VCaP (cell line): ENCODE data around the gene TUBB1.

Source experiments
- H3K27ac ChIP-seq: fragments of 450-650 bp; 2 replicates; pipeline ENCODE4 v1.5.1; 2017
- CTCF ChIP-seq: fragments of 450-650 bp; conservative IDR thresholded peaks from 2 replicates; pipeline ENCODE4 v1.5.1; 2017; ENCODE audit warnings: mild to moderate bottlenecking, moderate library complexity

The TUBB1 gene

GRCh38 chr20:59032713-59033059 lies 13.5 kb downstream of the TUBB1 start:
- TF ChIP-seq CTCF = no peak; the same call in 1 of the 2 replicates

GRCh38 chr20:59033093-59033492 lies 13.9 kb downstream of the TUBB1 start:
- H3K27ac ChIP-seq = peak overlapping the region; percentile 93

More at GRCh38 chr20:59032713-59033059, 13.5 kb downstream of the TUBB1 start:
- H3K27ac ChIP-seq = peak overlapping the region; percentile 93

GRCh38 chr20:59033616-59034165 lies 14.5 kb downstream of the TUBB1 start:
- H3K27ac ChIP-seq = peak overlapping the region; percentile 93; the same call in 1 of the 2 replicates
- TF ChIP-seq CTCF = no peak

More at GRCh38 chr20:59033093-59033492, 13.9 kb downstream of the TUBB1 start:
- TF ChIP-seq CTCF = no peak

GRCh38 chr20:59035381-59035780 lies 16.2 kb downstream of the TUBB1 start:
- no peak overlapping the region for H3K27ac ChIP-seq
- TF ChIP-seq CTCF = no peak

- TF ChIP-seq CTCF = no peak
- no peak overlapping the region for H3K27ac ChIP-seq
These were observed 18.2 kb downstream of the TUBB1 start for GRCh38 chr20:59037386-59037785.

- peak overlapping the region; percentile 25; the same call in 1 of the 2 replicates for H3K27ac ChIP-seq
- TF ChIP-seq CTCF = no peak
These were observed 20.0 kb downstream of the TUBB1 start for GRCh38 chr20:59039233-59039632.

GRCh38 chr20:59040667-59041066 lies 21.4 kb downstream of the TUBB1 start:
- no peak for TF ChIP-seq CTCF
- H3K27ac ChIP-seq = peak overlapping the region; percentile 85; the same call in 1 of the 2 replicates

GRCh38 chr20:59041487-59041886 lies 22.3 kb downstream of the TUBB1 start:
- peak overlapping the region; percentile 85 for H3K27ac ChIP-seq
